ENCODE data around the gene SHISA9.

- TF ChIP-seq CTCF (IDR thresholded peaks at IDR 0.05) (no peak), ZFX (IDR thresholded peaks at IDR 0.05; ENCODE audit: borderline replicate concordance) (no peak)
Observed at GRCh38 chr16:13186813-13187212, 285.4 kb downstream of the SHISA9 start.

Measured in 22Rv1 (cell line).